ENCODE data around the gene CLNK. TPM values are rescaled to one million over a fixed set of nuclear protein-coding genes. Genes with fewer than 3 reads are reported as not detected.

CLNK gene
- total RNA-seq, 1 experiment from 2014 or later: not detected

DNA sequence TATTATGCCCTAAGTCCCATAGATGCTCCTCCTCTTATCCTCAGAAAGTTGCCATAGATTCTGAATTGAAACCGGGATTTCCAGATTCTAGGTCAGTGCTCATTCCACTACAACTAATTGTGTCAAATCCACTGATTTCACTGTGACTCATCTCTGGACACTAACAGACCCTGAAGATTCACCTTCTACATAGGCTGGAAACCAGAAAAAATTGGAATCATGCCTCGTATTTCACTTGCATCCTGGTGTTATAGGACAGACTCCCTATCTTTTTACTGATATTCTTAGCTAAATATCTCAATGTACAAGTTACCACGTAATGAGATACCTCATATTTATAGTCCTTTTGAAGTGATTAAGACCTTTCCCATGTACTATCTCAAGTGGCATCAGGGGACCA is 36.7 kb downstream of the CLNK start:
- H4K8ac ChIP-seq (replicated peaks; ENCODE audit: insufficient read length, low read depth, low read length): no peak overlapping the region
- no peak overlapping the region for H3K9ac ChIP-seq (ENCODE audit: extremely low read depth, insufficient read length, low read length)
- Mint-ChIP-seq H3K36me3 (ENCODE audit: insufficient read depth in 1 of 3, low read depth in 3 of 3) (no peaks in the 10 kb centered on the region; a peak in 1 of 7 replicates), H3K27ac (no peak overlapping the region), H3K27me3 (ENCODE audit: low read depth) (no peaks in the 10 kb centered on the region; the same call in 1 of the 2 replicates), H3K4me1 (peaks cover 0 to 4% of the 10 kb centered on the region in 2 experiments; a peak in 1 of 4 replicates), H3K4me3 (no peak overlapping the region), H3K9me3 (peaks cover 0 to 2% of the 10 kb centered on the region in 2 experiments; a peak in 1 of 5 replicates)
- H3K79me1 ChIP-seq (ENCODE audit: insufficient read depth, low read depth, low read length, poor library complexity, severe bottlenecking): no peaks in the 10 kb centered on the region
- no peak overlapping the region for H3K4ac ChIP-seq (ENCODE audit: low read depth, low read length)
- H2BK15ac ChIP-seq (ENCODE audit: low read depth, low read length): no peak overlapping the region
- H3K18ac ChIP-seq (ENCODE audit: insufficient read length, low read depth, low read length): no peak overlapping the region
- no peak overlapping the region for H3K4me2 ChIP-seq (ENCODE audit: insufficient read depth, insufficient read length, low read length)
- no peak overlapping the region for H2AK5ac ChIP-seq (ENCODE audit: insufficient read length, low read length)
- no peak overlapping the region for H3K14ac ChIP-seq (ENCODE audit: insufficient read depth, low read length)
- no peaks in the 10 kb centered on the region for H3K9me3 ChIP-seq (ENCODE audit: control insufficient read depth, low read depth, low read length)
- no peak overlapping the region for H4K5ac ChIP-seq (ENCODE audit: insufficient read length, low read depth, low read length)
- no peaks in the 10 kb centered on the region for H3K79me2 ChIP-seq (ENCODE audit: insufficient read depth, low read length)
- H3K27ac ChIP-seq (ENCODE audit: insufficient read length, low read depth, low read length): no peak overlapping the region
- no peaks in the 10 kb centered on the region for H3K27me3 ChIP-seq (ENCODE audit: insufficient read depth, low read length)
- no peaks in the 10 kb centered on the region for H3K23me2 ChIP-seq (ENCODE audit: insufficient read length, low read depth, low read length, poor library complexity, severe bottlenecking)
- H4K20me1 ChIP-seq (ENCODE audit: control insufficient read depth, insufficient read depth, insufficient read length): no peaks in the 10 kb centered on the region
- DNase-seq: no peak
- H2BK20ac ChIP-seq (ENCODE audit: low read depth, low read length, poor library complexity, severe bottlenecking): no peak overlapping the region
- no peaks in the 10 kb centered on the region for H3K4me1 ChIP-seq (ENCODE audit: insufficient read depth, low read length)
- no peak overlapping the region for H4K91ac ChIP-seq (ENCODE audit: insufficient read length, low read depth, low read length)
- H3K23ac ChIP-seq (ENCODE audit: insufficient read length, low read depth, low read length): no peak overlapping the region
- no peak overlapping the region for H2BK5ac ChIP-seq (ENCODE audit: insufficient read length, low read length)
- H2AFZ ChIP-seq (ENCODE audit: low read length): no peak overlapping the region
- WGBS (ENCODE audit: extremely low coverage, insufficient read length, low lambda C conversion rate): no CpG with 5 or more reads among the region's 3 CpGs
- no peak overlapping the region for H3K56ac ChIP-seq (ENCODE audit: insufficient read length, low read depth, low read length)
- no peak overlapping the region for H2BK120ac ChIP-seq (ENCODE audit: low read depth, low read length, poor library complexity, severe bottlenecking)
- no peak overlapping the region for H2BK12ac ChIP-seq (ENCODE audit: insufficient read length, low read depth, low read length)
- TF ChIP-seq, protein P1, sequence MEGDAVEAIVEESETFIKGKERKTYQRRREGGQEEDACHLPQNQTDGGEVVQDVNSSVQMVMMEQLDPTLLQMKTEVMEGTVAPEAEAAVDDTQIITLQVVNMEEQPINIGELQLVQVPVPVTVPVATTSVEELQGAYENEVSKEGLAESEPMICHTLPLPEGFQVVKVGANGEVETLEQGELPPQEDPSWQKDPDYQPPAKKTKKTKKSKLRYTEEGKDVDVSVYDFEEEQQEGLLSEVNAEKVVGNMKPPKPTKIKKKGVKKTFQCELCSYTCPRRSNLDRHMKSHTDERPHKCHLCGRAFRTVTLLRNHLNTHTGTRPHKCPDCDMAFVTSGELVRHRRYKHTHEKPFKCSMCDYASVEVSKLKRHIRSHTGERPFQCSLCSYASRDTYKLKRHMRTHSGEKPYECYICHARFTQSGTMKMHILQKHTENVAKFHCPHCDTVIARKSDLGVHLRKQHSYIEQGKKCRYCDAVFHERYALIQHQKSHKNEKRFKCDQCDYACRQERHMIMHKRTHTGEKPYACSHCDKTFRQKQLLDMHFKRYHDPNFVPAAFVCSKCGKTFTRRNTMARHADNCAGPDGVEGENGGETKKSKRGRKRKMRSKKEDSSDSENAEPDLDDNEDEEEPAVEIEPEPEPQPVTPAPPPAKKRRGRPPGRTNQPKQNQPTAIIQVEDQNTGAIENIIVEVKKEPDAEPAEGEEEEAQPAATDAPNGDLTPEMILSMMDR (conservative IDR thresholded peaks at IDR 0.05): no peak
- no peak overlapping the region for H3T11ph ChIP-seq (ENCODE audit: low read length)

All from H9 (cell line).